ENCODE results near the gene STAT4.

STAT4 gene

DNA sequence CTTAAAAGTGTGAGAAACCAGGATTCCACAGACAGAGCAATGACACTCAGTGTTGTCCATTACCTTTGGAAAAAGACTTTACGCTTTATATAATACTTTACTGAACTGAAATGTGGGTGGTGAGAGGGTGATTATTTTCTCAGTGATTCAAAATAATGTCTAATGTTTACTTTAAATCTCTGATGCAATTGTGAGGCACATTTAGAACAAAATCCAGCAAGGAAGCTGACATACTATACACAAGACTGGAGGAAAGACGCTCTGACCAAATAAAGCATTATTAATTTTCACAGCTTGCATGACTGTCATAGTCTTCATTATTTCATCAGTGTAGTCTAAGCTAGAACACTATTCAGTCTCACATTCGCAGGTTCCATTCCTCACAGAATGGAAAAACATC, 102.7 kb downstream of the STAT4 start:
- no peak for DNase-seq (ENCODE audit: low read depth in 1 of 2, low spot score in 1 of 2)

DNA sequence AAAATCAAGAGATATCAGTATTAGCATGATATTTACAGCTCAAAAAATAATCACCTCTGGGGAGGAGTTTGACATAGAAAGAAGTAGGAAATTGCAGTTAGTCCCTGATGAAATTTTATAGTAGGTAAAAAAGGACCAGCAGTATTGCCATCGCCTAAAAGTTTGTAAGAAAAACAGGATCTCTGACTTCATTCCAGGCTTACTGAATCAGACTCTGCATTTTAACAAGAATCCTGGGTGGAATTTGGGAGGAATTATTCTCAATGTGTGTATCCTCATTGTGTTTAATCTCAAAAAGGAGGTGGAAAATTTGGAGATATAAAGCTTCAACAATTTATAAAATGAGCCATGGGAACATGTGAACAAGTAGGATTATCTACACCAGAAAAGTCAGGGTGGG, 105.7 kb downstream of the STAT4 start:
- DNase-seq (ENCODE audit: low read depth in 1 of 2, low spot score in 1 of 2), result no peak

DNA sequence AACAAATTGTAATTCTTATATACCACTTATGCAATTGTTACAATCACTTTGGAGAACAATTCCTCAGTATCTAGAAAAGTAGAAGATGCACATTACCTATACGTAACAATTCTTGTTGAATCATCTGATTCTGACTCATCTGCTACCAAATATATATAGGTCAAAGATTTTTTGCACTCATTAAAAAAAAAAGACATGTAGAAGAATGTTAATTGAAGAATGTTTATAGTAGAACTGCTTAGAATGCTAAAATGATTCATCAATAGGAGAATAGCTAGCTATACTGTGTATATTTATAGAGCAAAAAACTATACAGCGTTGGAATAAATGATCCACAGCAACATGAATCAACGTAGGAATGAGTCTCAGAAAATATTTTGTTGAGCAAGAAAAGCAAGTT, 107.4 kb downstream of the STAT4 start:
- no peak for DNase-seq (ENCODE audit: low read depth in 1 of 2, low spot score in 1 of 2)

- no peak for DNase-seq (ENCODE audit: low read depth in 1 of 2, low spot score in 1 of 2)
Measured at GRCh38 chr2:191041418-191042161, 109.2 kb downstream of the STAT4 start.

- no peak for DNase-seq (ENCODE audit: low read depth in 1 of 2, low spot score in 1 of 2)
Measured at GRCh38 chr2:191039616-191040015, 111.2 kb downstream of the STAT4 start.

GRCh38 chr2:191038741-191039140, 112.1 kb downstream of the STAT4 start:
- DNase-seq (ENCODE audit: low read depth in 1 of 2, low spot score in 1 of 2), result no peak

DNA sequence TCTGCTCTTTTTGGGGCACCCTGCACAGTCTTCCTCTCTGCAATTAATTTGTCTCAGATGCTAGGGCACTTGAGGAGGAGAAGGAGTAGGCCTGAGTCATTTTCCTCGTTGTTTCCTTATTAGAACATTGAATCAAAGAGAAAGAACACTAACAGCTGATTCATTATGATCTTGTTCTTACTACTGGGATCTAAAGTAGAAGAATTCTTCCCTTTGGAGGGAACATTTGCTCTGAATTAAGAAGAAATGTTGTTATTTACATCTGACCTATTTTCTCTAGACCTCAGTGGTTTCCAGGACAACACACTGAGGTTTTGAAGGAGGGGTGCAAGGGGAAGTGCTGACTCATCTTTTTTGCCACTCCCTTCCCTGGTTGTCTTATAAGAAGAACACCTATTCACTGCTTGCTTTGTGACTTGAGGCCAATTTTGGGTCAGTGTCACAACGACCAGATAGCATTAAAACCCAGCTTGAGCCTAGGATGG, 112.5 kb downstream of the STAT4 start:
- no peak for DNase-seq (ENCODE audit: low read depth in 1 of 2, low spot score in 1 of 2)

- DNase-seq (ENCODE audit: low read depth in 1 of 2, low spot score in 1 of 2), result no peak
Measured at GRCh38 chr2:191037351-191037750, 113.4 kb downstream of the STAT4 start.

GRCh38 chr2:191036363-191036762, 114.4 kb downstream of the STAT4 start:
- DNase-seq (ENCODE audit: low read depth in 1 of 2, low spot score in 1 of 2), result no peak

DNA sequence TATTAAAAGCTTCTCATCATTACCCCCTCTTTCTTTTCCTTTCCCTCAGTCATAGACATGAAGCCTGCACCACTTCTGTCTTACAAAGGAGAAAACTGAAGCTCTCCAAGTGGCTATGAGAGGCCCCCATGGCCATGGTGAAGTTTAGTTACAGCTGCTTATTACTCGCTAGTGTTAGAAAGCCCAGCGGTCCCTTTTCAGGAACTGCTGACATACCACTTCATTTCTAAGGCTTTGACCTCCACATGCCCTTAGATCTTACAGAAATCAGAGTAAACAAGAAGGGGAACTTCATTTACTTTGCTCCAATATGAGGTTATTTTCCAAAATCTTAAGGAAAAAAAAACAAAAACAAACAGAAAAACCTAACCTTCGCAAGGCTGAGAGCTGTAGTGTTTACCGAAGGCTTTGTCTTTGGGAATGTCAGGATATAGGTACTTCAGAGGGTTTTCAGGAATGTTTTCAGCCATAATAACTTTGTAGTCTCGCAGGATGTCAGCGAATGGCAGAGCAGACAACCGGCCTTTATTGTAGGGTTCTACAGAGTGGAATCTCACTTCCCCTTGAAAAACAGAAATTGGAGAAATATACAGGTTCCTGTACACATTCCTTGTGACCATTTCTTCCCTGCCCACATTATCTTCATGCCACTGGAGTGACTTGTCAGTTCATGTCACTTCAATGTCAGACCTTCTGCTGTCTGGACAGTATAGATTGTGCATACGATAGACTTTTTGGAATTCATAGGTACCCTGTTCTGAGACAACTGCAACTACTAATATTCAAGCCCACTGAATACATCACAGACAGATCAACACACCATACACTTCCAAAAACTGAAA, 118.0 kb downstream of the STAT4 start:
- DNase-seq (ENCODE audit: low read depth in 1 of 2, low spot score in 1 of 2), result no peak

DNA sequence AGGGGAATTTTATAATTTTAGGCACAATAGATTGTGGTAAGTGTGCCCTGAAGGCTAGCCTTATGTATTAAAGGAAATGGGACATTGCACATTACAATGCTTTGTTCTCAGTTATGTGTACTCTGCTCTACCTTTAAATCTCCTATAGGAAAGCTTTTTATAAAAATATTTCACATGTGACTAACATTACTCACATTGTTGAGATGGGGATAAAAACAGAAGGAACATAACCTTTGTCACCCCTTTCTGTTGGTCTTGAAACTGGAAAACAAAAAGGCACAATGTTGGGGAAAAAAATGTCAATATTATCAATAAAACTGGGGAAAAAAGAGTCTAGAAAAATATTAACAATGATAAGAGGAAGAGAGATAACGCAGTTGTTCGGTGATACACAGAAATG, 119.5 kb downstream of the STAT4 start:
- no peak for DNase-seq (ENCODE audit: low read depth in 1 of 2, low spot score in 1 of 2)

DNA sequence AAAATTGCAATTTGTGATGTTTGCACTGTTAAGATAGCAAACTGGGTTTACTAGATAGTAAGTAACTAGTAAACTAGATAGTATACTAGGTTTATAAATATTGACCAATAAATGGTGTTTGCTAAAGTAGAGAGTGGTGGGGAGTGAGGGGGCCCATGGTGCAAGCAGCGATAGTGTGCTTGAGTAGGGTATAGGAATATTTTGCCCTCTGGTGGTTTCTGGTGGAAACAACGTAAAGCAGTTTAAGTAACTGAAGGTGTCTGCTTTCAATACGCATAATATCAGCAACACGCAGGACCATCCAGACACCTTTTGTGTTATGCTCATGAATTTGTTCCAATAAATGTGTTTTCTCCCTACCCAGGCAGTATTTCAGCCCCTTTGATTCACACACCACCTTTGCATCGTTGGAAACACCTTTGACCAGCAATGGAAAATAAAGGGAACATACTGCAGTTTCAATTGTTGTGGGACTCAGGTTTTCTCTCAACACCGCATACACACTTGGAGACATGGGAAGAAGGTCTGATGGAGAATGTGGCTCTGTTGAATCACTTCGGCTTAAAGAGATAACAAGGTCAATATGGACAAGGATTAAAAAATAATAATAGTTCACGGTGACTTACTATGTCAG, 120.2 kb downstream of the STAT4 start:
- DNase-seq (ENCODE audit: low read depth in 1 of 2, low spot score in 1 of 2), result peak in 1 of 2 donors; percentile 43

DNA sequence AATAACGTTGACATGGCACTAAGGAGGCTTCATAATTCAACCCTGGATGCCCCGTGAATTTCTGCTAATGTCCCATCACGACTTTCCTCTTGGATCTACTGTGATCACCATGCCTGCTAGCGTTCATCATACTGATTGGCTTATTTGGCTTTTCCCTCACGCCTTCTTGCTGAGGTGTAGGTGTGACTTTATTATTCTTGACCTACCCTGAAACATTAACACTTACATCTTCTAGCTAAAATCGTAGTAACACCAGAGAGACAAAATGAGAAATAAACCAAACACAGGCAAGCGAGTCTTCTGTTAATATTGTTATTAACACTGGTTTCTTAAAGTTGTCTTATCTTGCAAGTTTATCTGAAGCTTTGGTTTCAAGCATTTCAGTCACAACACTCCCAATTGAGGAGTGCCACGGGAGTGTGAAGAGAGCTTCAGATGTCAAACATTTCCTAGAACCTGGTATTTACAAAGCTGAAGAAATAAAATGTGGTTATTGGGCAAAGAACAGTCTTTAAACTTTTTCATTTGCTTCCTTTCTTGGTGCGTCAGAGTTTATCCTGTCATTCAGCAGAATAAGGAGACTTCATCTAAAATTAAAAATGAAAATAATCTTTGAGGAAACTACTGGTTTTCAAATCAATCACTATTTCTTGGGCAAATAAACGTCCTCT, 121.4 kb downstream of the STAT4 start:
- DNase-seq (ENCODE audit: low read depth in 1 of 2, low spot score in 1 of 2), result no peak

- no peak for DNase-seq (ENCODE audit: low read depth in 1 of 2, low spot score in 1 of 2)
Measured at GRCh38 chr2:191026377-191026776, 124.4 kb downstream of the STAT4 start.

GRCh38 chr2:191025135-191025534, 125.7 kb downstream of the STAT4 start:
- no peak for DNase-seq (ENCODE audit: low read depth in 1 of 2, low spot score in 1 of 2)

DNA sequence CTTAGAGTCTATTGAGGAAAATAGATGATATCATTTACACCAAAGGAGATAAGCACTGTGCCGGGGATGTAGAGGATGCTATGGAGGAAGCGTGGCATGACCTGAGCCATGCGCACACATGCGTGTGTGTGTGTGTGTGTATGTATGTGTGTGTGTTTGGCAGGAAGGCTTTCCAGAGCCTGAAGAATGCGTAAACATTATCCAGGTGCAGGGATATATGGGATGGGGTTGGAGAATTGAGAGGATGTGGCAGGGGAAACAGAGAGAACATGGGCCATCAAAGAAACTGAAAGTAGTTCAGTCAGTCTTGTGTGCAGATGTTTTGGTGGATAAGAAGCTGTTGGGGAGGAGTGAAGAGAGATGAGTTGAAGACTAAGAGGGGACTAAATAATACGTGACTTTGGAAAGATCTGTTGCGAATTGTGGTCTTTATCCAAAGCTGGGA, 127.5 kb downstream of the STAT4 start:
- peak in 1 of 2 donors; percentile 30 for DNase-seq (ENCODE audit: low read depth in 1 of 2, low spot score in 1 of 2)

GRCh38 chr2:191020742-191021381, 129.9 kb downstream of the STAT4 start:
- DNase-seq (ENCODE audit: low read depth in 1 of 2, low spot score in 1 of 2), result peak; percentile 57 to 59

GRCh38 chr2:191020221-191020741, 130.5 kb downstream of the STAT4 start:
- peak; percentile 86 to 89 for DNase-seq (ENCODE audit: low read depth in 1 of 2, low spot score in 1 of 2)

- no peak for DNase-seq (ENCODE audit: low read depth in 1 of 2, low spot score in 1 of 2)
Measured at GRCh38 chr2:191019376-191019775, 131.4 kb downstream of the STAT4 start.

DNA sequence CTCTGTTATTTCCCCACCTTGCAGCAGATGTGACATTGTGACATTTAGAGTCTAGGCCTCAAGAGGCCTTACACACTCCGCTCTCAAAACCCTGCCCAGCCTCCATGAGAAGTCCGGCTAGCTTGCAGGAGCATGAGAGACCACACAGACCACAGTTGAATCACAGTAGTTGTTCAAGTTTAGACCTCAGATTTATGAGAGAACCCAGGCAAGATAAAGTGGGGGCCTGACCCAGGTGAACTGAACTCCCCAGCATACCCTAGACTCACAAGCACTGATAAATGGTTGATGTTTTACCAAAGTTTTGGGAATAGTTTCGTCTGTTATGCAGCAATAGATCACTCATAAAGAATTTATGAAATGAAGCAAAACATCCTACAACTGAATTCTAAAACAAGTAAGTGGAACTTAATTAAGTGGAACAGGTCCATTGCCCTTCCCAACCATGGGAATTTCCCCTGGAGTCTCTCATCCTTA, 132.1 kb downstream of the STAT4 start:
- no peak for DNase-seq (ENCODE audit: low read depth in 1 of 2, low spot score in 1 of 2)

Measured in activated CD4-positive, alpha-beta T cell treated with anti-CD3 and anti-CD28 coated beads, Interleukin-2, amount 50 U/mL, for 24 hours (primary cell).